CD4-positive, CD25-positive, alpha-beta regulatory T cell (primary cell): ENCODE measurements around the gene ZNF813. TPM values are rescaled to one million over a fixed set of nuclear protein-coding genes. Genes with fewer than 3 reads are reported as not detected.

Experiments used
- ATAC-seq, 2 donors: fragments of 150-1000 bp; cut with Tn5 transposase; one replicate each; pipeline ENCODE4 v1.10.0; 2021; ENCODE audit warnings: low read depth in 2 of 2, moderate number of reproducible peaks in 2 of 2, moderate library complexity in 1 of 2
- DNase-seq, 3 donors: peaks; one replicate each; pipeline versions ENCODE4 v3.0.0 to v3.0.0-alpha.2; 2012 to 2022; ENCODE audit warnings: mixed read lengths in 1 of 3
- H3K27ac ChIP-seq: one replicate; pipeline ENCODE4 v1.7.0; 2013; ENCODE audit warnings: mild to moderate bottlenecking, low read length; ENCODE audit not compliant: insufficient read depth, poor library complexity, severe bottlenecking
- H3K27me3 ChIP-seq: one replicate; pipeline ENCODE4 v1.7.0; 2013; ENCODE audit warnings: low read length; ENCODE audit not compliant: control insufficient read depth, insufficient read depth
- H3K36me3 ChIP-seq: one replicate; pipeline ENCODE4 v1.7.0; 2013; ENCODE audit warnings: mild to moderate bottlenecking, low read length, moderate library complexity; ENCODE audit not compliant: control insufficient read depth, insufficient read depth
- H3K4me1 ChIP-seq: 2 replicates; pipeline ENCODE4 v1.7.0; 2013; ENCODE audit warnings: mild to moderate bottlenecking, low read length; ENCODE audit not compliant: insufficient read depth, control insufficient read depth, poor library complexity, severe bottlenecking
- H3K4me3 ChIP-seq: one replicate; pipeline ENCODE4 v1.7.0; 2013; ENCODE audit warnings: low read depth, mild to moderate bottlenecking, low read length, moderate library complexity
- H3K9me3 ChIP-seq, 2 experiments: 1 replicate in 1 of 2; 2 replicates in 1 of 2; pipeline ENCODE4 v1.7.0; 2013; ENCODE audit warnings: low read length in 2 of 2, mild to moderate bottlenecking in 1 of 2, moderate library complexity in 1 of 2; ENCODE audit not compliant: control insufficient read depth in 2 of 2
- H3K27ac Mint-ChIP-seq, 3 donors: one replicate each; pipeline ENCODE4 v1.8.0; 2020 to 2022; ENCODE audit warnings: mild to moderate bottlenecking in 3 of 3, mixed read lengths in 3 of 3, moderate library complexity in 2 of 3
- H3K27me3 Mint-ChIP-seq: one replicate; pipeline ENCODE4 v1.8.0; 2022; ENCODE audit warnings: mild to moderate bottlenecking, mixed read lengths
- H3K36me3 Mint-ChIP-seq: one replicate; pipeline ENCODE4 v1.8.0; 2020; ENCODE audit warnings: mixed read lengths
- H3K4me1 Mint-ChIP-seq, 4 donors: one replicate each; pipeline ENCODE4 v1.8.0; 2020 to 2022; ENCODE audit warnings: mixed read lengths in 4 of 4, mild to moderate bottlenecking in 1 of 4
- H3K4me3 Mint-ChIP-seq, 4 donors: one replicate each; pipeline ENCODE4 v1.8.0; 2020 to 2022; ENCODE audit warnings: mild to moderate bottlenecking in 4 of 4, mixed read lengths in 4 of 4, moderate library complexity in 3 of 4
- H3K9me3 Mint-ChIP-seq, 7 donors: one replicate each; pipeline ENCODE4 v1.8.0; 2020 to 2022; ENCODE audit warnings: mixed read lengths in 7 of 7, mild to moderate bottlenecking in 3 of 7, moderate library complexity in 2 of 7
- polyA plus RNA-seq, 4 donors: library from polyadenylated mRNA; unstranded; fragments of 300-500 nt; fragmentation: Illumina TruSeq; gene quantifications; one replicate each; pipeline ENCODE4 v1.2.3, GENCODE V29; 2021
- total RNA-seq: library from RNA; stranded (reverse); gene quantifications from one replicate; pipeline ENCODE4 v1.2.3, GENCODE V29; 2022

ZNF813 gene
- total and polyA plus RNA-seq, 5 donors from 2014 or later, result 1.7 to 4.2 (median 2.4) TPM

- ATAC-seq, result peak; percentile 83 to 87
- peak within 1 kb of the TSS; percentile 93 to 100 (median 99) for H3K27ac Mint-ChIP-seq
- DNase-seq, result peak; percentile 89 to 94 (median 90)
- Histone ChIP-seq H3K9me3 (peaks cover 0 to 2% of the 10 kb centered on the region in 2 experiments), H3K36me3 (peaks cover 15% of the 10 kb centered on the region), H3K27ac (peak within 1 kb of the TSS; percentile 97), H3K4me1 (peaks cover 9% of the 10 kb centered on the region), H3K27me3 (no peaks in the 10 kb centered on the region), H3K4me3 (peak within 1 kb of the TSS; percentile 69)
- H3K27me3 Mint-ChIP-seq, result peaks cover 6% of the 10 kb centered on the region
- H3K9me3 Mint-ChIP-seq, result peaks cover 0 to 15% (median 1%) of the 10 kb centered on the region in 7 donors
- peak within 1 kb of the TSS; percentile 91 to 98 (median 92) for H3K4me3 Mint-ChIP-seq
- peaks cover 41% of the 10 kb centered on the region for H3K36me3 Mint-ChIP-seq
- H3K4me1 Mint-ChIP-seq, result peaks cover 6 to 37% (median 17%) of the 10 kb centered on the region in 4 donors
These were observed 70.2 kb downstream of the ZNF813 start, which contains the start of gene ZNF331 for GRCh38 chr19:53537521-53538377. Gene ZNF331 (plus strand): TSS chr19:53538145. CDS start chr19:53569377, 31,232 bp downstream.

DNA sequence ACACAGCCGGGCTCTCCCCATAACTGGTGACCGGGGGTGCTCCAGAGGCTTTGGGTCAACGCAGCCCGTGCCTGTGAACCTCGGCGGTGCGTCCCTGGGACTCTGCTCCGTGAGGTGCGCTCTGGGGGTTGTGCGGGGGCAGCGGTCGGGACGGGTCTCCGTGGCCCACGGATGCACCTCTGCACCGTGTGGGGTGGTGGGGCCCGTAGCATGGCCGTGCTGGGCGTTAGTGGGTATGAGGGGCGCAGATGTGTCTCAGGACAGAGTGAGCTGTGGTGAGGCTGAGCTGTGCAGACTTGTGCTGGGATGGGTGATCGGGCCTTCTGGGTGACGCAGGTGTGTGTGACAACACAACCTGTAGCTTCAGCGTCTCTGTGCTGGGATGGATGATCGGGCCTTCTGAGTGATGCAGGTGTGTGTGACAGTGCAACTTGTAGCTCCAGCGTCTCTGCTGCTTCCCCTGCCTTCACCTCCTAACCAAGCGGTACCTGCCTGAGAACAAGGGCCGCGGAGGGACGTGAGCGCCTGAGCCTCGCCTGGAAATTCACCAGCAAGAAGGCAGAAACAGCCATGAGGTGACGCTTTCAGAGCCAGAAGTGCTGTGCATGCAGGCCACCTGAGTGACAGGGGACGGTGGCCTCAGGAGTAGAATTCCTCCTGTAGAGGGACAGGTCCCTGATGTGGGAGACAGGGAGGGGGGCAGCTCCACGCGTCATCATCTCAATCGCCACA lies 71.0 kb downstream of the ZNF813 start:
- peaks cover 6% of the 10 kb centered on the region for H3K27me3 Mint-ChIP-seq
- Histone ChIP-seq H3K27ac (peak overlapping the region; percentile 97), H3K4me1 (peaks cover 9% of the 10 kb centered on the region), H3K4me3 (peak overlapping the region; percentile 69), H3K36me3 (peaks cover 19% of the 10 kb centered on the region), H3K9me3 (peaks cover 0 to 2% of the 10 kb centered on the region in 2 experiments), H3K27me3 (no peaks in the 10 kb centered on the region)
- peaks cover 42% of the 10 kb centered on the region for H3K36me3 Mint-ChIP-seq
- peak overlapping the region; percentile 93 to 100 (median 99) for H3K27ac Mint-ChIP-seq
- DNase-seq (peak in 1 of 3 donors; percentile 17), ATAC-seq (no peak)
- H3K4me1 Mint-ChIP-seq, result peaks cover 6 to 37% (median 17%) of the 10 kb centered on the region in 4 donors
- peak overlapping the region; percentile 91 to 98 (median 92) for H3K4me3 Mint-ChIP-seq
- H3K9me3 Mint-ChIP-seq, result peaks cover 0 to 9% (median 0%) of the 10 kb centered on the region in 7 donors

DNA sequence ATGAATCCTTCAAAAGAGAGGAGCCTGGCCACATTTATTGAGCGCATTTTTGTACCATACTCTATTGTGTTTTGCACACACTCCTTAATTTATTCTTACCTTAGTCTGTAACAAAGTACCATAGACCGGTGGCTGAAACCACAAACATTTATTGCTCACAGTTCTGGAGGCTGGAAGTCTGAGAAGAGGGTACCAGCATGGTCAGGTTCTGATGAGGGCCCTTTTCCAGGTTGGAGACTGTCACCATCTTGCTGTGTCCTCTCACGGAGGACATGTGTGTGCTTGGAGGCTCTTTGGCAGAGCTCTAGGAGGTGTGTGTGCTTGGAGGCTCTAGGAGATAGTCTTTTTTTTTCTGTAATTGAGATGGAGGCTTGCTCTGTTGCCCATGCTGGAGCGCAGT lies 72.6 kb downstream of the ZNF813 start:
- Histone ChIP-seq H3K36me3 (peaks cover 21% of the 10 kb centered on the region), H3K4me3 (peak overlapping the region; percentile 69), H3K4me1 (peaks cover 9% of the 10 kb centered on the region), H3K27me3 (no peaks in the 10 kb centered on the region), H3K9me3 (peaks cover 0 to 2% of the 10 kb centered on the region in 2 experiments), H3K27ac (peak overlapping the region; percentile 97)
- DNase-seq, result no peak
- ATAC-seq, result no peak
- Mint-ChIP-seq H3K27me3 (peaks cover 6% of the 10 kb centered on the region), H3K27ac (peak overlapping the region in 2 of 3 donors; percentile 86 to 99), H3K4me1 (peaks cover 7 to 41% (median 18%) of the 10 kb centered on the region in 4 donors), H3K9me3 (peaks cover 0 to 9% (median 0%) of the 10 kb centered on the region in 7 donors), H3K4me3 (peak overlapping the region; percentile 8 to 93 (median 69)), H3K36me3 (peaks cover 47% of the 10 kb centered on the region)

DNA sequence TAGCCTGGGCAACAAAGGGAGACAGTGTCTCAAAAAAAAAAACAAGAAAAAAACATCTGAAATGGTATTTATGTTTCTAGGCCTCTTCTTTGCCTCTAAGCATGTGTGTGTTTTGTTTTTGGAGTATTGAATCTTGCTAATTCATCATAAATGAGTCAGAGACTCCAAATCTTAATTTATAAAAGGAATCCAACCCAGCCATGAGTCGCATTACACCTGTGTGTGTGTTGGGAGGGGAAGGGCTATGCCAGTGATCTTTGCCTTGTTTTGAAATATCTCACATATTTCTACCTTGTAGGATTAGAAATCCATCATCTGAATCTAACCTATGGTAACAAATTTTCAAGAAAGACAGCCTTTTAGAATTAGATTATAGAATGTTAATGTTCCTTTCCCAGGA lies 74.4 kb downstream of the ZNF813 start:
- H3K27ac Mint-ChIP-seq, result peak overlapping the region in 2 of 3 donors; percentile 60 to 74
- H3K4me1 Mint-ChIP-seq, result peaks cover 10 to 53% (median 22%) of the 10 kb centered on the region in 4 donors
- no peaks in the 10 kb centered on the region for H3K27me3 ChIP-seq

DNA sequence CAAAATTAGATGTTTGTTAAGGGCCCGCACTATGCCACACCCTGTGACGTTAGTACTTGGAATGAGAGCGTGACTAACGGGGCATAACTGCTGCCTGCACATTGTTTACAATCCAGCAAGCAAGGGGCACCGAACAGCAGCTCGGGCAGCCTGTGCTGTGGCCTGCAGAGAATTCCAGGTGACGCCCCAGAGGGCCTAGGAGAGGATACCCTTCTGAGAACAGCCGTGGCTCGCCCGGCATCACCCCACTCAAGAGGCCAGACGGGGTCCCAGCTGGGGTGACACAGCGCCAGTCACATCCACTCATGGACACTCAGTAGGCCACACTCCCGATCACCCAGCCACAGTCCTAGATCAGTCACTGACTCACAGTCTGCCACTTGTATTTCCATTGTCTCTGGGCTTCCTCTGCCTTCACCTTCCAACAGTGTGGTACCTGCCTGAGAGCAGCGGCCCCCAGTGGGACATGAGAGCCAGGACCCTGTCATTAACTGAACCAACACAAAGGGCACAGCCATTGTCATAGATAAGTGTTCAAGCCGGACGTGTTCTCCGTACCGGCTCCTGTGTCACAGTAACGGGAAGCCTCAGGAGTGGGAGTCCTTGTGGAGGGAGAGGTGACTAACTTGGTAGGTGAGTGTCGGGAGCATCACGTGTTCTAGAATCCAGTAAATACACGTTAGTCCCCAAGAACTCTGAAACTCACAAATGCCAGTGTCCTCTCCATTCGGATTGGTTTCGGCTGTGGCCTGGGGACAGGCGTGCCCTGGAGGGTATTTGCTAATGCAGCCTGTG lies 77.9 kb downstream of the ZNF813 start:
- Histone ChIP-seq H3K4me3 (no peak overlapping the region), H3K4me1 (peaks cover 3% of the 10 kb centered on the region), H3K9me3 (no peaks in the 10 kb centered on the region), H3K27ac (no peak overlapping the region), H3K27me3 (no peaks in the 10 kb centered on the region), H3K36me3 (peaks cover 14% of the 10 kb centered on the region)
- DNase-seq (no peak), ATAC-seq (no peak)
- Mint-ChIP-seq H3K4me1 (peaks cover 18 to 49% (median 28%) of the 10 kb centered on the region in 4 donors), H3K27me3 (no peaks in the 10 kb centered on the region), H3K9me3 (peaks cover 0 to 6% (median 2%) of the 10 kb centered on the region in 7 donors), H3K36me3 (peaks cover 50% of the 10 kb centered on the region), H3K4me3 (peak overlapping the region in 1 of 4 donors; percentile 44), H3K27ac (peak overlapping the region in 1 of 3 donors; percentile 74)

More for the DNA sequence above, 74.4 kb downstream of the ZNF813 start:
- Histone ChIP-seq H3K4me1 (peaks cover 12% of the 10 kb centered on the region), H3K9me3 (peaks cover 0 to 2% of the 10 kb centered on the region in 2 experiments), H3K27ac (no peak overlapping the region), H3K36me3 (peaks cover 24% of the 10 kb centered on the region), H3K4me3 (no peak overlapping the region)
- Mint-ChIP-seq H3K27me3 (peaks cover 6% of the 10 kb centered on the region), H3K9me3 (peaks cover 0 to 7% (median 2%) of the 10 kb centered on the region in 7 donors), H3K4me3 (peak overlapping the region in 1 of 4 donors; percentile 93), H3K36me3 (peaks cover 45% of the 10 kb centered on the region)
- no peak for DNase-seq
- no peak for ATAC-seq

Other genes starting within 250 kb of the ZNF813 start
- gene ZNF677, start 212.9 kb upstream of the ZNF813 start, total RNA-seq, result 4.3 TPM
- gene ZNF677, start 212.9 kb upstream of the ZNF813 start, polyA plus RNA-seq, result 10 to 100 TPM in 2 of 4 donors, 1 to 10 TPM in 1, under 1 TPM in 1; 0.38 to 24.9 (median 9.8) TPM
- not detected for gene VN1R2, start 209.4 kb upstream of the ZNF813 start, total RNA-seq
- gene VN1R2, start 209.4 kb upstream of the ZNF813 start, polyA plus RNA-seq, result not detected
- gene VN1R4, start 200.0 kb upstream of the ZNF813 start, total RNA-seq, result not detected
- not detected for gene VN1R4, start 200.0 kb upstream of the ZNF813 start, polyA plus RNA-seq
- 8.8 TPM for gene ZNF845, start 134.0 kb upstream of the ZNF813 start, total RNA-seq
- gene ZNF845, start 134.0 kb upstream of the ZNF813 start, polyA plus RNA-seq, result 10 to 100 TPM in 2 of 4 donors, 1 to 10 TPM in 2; 7.3 to 19.8 (median 11.0) TPM
- 11.7 TPM for gene ZNF525, start 102.0 kb upstream of the ZNF813 start, total RNA-seq
- gene ZNF525, start 102.0 kb upstream of the ZNF813 start, polyA plus RNA-seq, result 10 to 100 TPM in 1 of 4 donors, 1 to 10 TPM in 3; 4.0 to 10.7 (median 6.0) TPM
- gene ZNF765, start 72.6 kb upstream of the ZNF813 start, total RNA-seq, result 6.1 TPM
- gene ZNF765, start 72.6 kb upstream of the ZNF813 start, polyA plus RNA-seq, result 10 to 100 TPM in 2 of 4 donors, 1 to 10 TPM in 2; 5.5 to 11.3 (median 8.5) TPM
- gene ZNF761, start 35.7 kb upstream of the ZNF813 start, total RNA-seq, result 9.0 TPM
- gene ZNF761, start 35.7 kb upstream of the ZNF813 start, polyA plus RNA-seq, result 10 to 100 TPM in 2 of 4 donors, 1 to 10 TPM in 2; 7.7 to 11.6 (median 10.0) TPM
- gene ZNF331, start 70.4 kb downstream of the ZNF813 start, total RNA-seq, result 504 TPM
- gene ZNF331, start 70.4 kb downstream of the ZNF813 start, polyA plus RNA-seq, result 10 to 100 TPM; 27.9 to 46.7 (median 38.3) TPM
- not detected for gene DPRX, start 164.3 kb downstream of the ZNF813 start, total RNA-seq
- gene DPRX, start 164.3 kb downstream of the ZNF813 start, polyA plus RNA-seq, result not detected